ENCODE data around the gene NRP2.

The NRP2 gene

GRCh38 chr2:205730701-205731582 is 48.6 kb downstream of the NRP2 start:
- no peak for DNase-seq (ENCODE audit: low read depth in 2 of 2)

GRCh38 chr2:205731583-205731981 is 49.3 kb downstream of the NRP2 start:
- DNase-seq (ENCODE audit: low read depth in 2 of 2), result no peak

GRCh38 chr2:205732314-205732713 is 50.0 kb downstream of the NRP2 start:
- DNase-seq (ENCODE audit: low read depth in 2 of 2), result no peak

GRCh38 chr2:205733082-205733481 is 50.8 kb downstream of the NRP2 start:
- DNase-seq (ENCODE audit: low read depth in 2 of 2), result no peak

- DNase-seq (ENCODE audit: low read depth in 2 of 2), result no peak
These were observed 51.3 kb downstream of the NRP2 start for GRCh38 chr2:205733648-205734047.

GRCh38 chr2:205734436-205735037 is 52.2 kb downstream of the NRP2 start:
- DNase-seq (ENCODE audit: low read depth in 2 of 2), result no peak

- no peak for DNase-seq (ENCODE audit: low read depth in 2 of 2)
These were observed 56.0 kb downstream of the NRP2 start for GRCh38 chr2:205738117-205738968.

GRCh38 chr2:205739620-205740019 is 57.3 kb downstream of the NRP2 start:
- no peak for DNase-seq (ENCODE audit: low read depth in 2 of 2)

- DNase-seq (ENCODE audit: low read depth in 2 of 2), result no peak
These were observed 58.1 kb downstream of the NRP2 start for GRCh38 chr2:205740381-205740780.

GRCh38 chr2:205741256-205741978 is 59.1 kb downstream of the NRP2 start:
- no peak for DNase-seq (ENCODE audit: low read depth in 2 of 2)

- DNase-seq (ENCODE audit: low read depth in 2 of 2), result no peak
These were observed 60.8 kb downstream of the NRP2 start for GRCh38 chr2:205743137-205743536.

GRCh38 chr2:205744074-205744591 is 61.8 kb downstream of the NRP2 start:
- DNase-seq (ENCODE audit: low read depth in 2 of 2), result no peak

GRCh38 chr2:205745661-205746419 is 63.5 kb downstream of the NRP2 start:
- no peak for DNase-seq (ENCODE audit: low read depth in 2 of 2)

GRCh38 chr2:205746420-205746785 is 64.1 kb downstream of the NRP2 start:
- no peak for DNase-seq (ENCODE audit: low read depth in 2 of 2)

- no peak for DNase-seq (ENCODE audit: low read depth in 2 of 2)
These were observed 65.6 kb downstream of the NRP2 start for GRCh38 chr2:205747829-205748386.

- no peak for DNase-seq (ENCODE audit: low read depth in 2 of 2)
These were observed 66.3 kb downstream of the NRP2 start for GRCh38 chr2:205748639-205749038.

- DNase-seq (ENCODE audit: low read depth in 2 of 2), result no peak
These were observed 66.8 kb downstream of the NRP2 start for GRCh38 chr2:205749078-205749477.

- no peak for DNase-seq (ENCODE audit: low read depth in 2 of 2)
These were observed 68.5 kb downstream of the NRP2 start for GRCh38 chr2:205750797-205751196.

GRCh38 chr2:205751569-205752031 is 69.3 kb downstream of the NRP2 start:
- no peak for DNase-seq (ENCODE audit: low read depth in 2 of 2)

- DNase-seq (ENCODE audit: low read depth in 2 of 2), result no peak
These were observed 70.1 kb downstream of the NRP2 start for GRCh38 chr2:205752296-205752820.
